GM13977 (cell line): ENCODE measurements around the gene AUTS2.

ENCODE experiments used
- DNase-seq: peaks from one replicate; pipeline ENCODE4 v3.0.0; 2012; ENCODE audit warnings: low spot score
- CTCF ChIP-seq: IDR thresholded peaks from 2 replicates; pipeline ENCODE4 v1.5.1; 2012; ENCODE audit warnings: mild to moderate bottlenecking, control low read depth; ENCODE audit not compliant: insufficient read depth; ENCODE audit errors: extremely low read depth, missing control alignments
- in situ Hi-C: fragments of 300-500 bp; cut with MboI; formaldehyde crosslinking; loops from one replicate; pipeline ENCODE4 v1.12.0; 2022; ENCODE audit warnings: low sequenced_read_pairs, low pct_unique_long_range_greater_than_20kb, mixed read lengths, inconsistent platforms; ENCODE audit not compliant: unreplicated experiment

Gene AUTS2

DNA sequence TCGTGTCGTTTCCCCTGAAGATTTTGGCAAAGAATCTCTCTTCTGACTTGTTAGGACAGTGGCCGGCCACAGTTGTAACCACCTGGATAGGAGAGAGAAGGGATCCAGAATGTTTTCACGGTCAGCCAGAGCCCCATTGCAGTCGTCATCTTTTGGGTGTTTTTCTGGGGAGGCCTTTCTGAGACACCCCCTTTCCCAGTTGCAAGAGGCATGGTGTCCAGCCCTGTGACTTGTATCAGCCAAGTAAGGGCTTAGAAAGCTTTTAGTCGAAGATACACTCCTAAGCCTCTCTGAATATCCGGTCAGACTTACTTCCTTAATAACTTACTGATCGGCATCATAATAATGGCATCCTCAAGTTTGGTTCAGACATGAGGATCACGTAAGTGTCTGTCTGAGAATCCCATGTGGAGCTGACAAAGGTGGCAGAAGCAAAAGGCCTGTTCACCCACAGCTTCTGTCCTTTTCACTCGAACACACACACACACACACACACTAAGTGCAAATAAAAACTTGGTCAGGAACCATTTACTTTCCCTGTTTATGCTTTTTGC, 1098.0 kb downstream of the AUTS2 start:
- no peak for DNase-seq
- in situ Hi-C loops, result loop anchor here (25.0 kb wide), 2 partner anchors 359 to 509 kb away; no protein-coding TSS in a partner anchor
- TF ChIP-seq CTCF, result no peak

- peak; percentile 65 for DNase-seq
- TF ChIP-seq CTCF, result peak; percentile 79
- in situ Hi-C loops, result loop anchor here (25.0 kb wide), 2 partner anchors 361 to 511 kb away; no protein-coding TSS in a partner anchor
Measured at GRCh38 chr7:70698219-70698832, 1100.1 kb downstream of the AUTS2 start.

DNA sequence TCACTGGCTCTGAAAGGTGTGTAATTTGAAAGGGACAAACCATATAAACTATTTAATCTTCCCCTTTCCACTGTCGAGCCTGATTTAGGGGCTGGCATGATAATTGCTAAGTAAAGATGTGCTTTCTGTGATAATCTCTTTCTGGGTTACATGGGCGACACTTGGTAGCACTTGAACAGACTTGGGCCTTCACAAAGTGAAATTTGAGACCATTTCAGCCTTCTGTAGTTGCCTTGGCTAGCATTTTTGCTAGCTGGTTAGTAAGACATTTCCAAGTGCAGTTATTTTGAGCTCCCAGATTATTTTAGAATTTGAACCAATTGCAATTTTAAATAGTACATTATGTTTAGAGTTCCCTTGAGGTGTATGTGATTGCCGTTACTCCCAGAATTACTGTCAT, 1101.0 kb downstream of the AUTS2 start:
- no peak for DNase-seq
- in situ Hi-C loops, result loop anchor here (25.0 kb wide), 2 partner anchors 362 to 512 kb away; no protein-coding TSS in a partner anchor
- no peak for TF ChIP-seq CTCF

GRCh38 chr7:70700055-70700940, 1102.0 kb downstream of the AUTS2 start:
- TF ChIP-seq CTCF, result no peak
- DNase-seq, result no peak
- in situ Hi-C loops, result no loop called here

DNA sequence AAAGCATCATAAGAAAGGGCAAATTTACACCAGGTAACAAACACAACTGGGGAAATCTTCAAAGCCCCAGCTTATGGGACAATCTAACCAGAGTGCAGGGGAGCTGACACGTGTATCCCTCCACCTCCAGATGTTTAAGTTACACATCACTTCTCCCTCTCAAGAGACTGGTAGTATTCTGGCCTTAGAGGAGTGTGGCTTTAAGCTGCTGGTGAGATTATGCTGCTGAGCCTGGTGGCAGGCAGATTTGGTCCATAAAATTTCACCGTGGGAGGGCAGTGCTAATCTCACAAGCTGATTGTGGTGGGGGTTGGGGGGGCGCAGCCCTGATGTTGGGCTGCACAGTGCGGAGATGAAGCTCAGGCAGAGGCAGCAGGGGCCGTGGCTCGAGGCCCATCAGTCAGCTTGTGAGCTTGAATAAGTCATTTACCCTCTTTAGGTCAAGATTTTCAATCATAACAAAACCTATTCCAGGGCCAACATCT, 1102.7 kb downstream of the AUTS2 start:
- DNase-seq, result no peak
- in situ Hi-C loops, result no loop called here
- no peak for TF ChIP-seq CTCF

DNA sequence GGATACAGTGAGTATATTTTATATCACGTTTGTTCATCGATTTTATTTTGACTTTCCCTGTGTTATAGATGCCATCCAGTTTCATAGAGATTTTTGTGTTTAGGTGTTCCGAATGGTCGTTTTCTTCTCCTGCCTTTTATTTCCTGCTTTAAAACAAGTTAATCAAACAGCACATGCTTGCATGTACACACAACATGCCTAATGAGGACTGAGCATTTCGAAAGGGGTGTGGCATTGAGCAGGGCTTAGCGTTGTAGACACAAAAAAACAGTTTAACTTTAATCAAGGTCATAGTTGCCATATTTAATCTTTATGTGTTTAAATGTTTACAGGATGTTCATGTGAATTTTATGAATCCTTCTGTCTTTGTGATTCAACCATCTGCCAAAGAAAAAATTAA, 1103.2 kb downstream of the AUTS2 start:
- TF ChIP-seq CTCF, result no peak
- in situ Hi-C loops, result no loop called here
- no peak for DNase-seq
